HEK293T (cell line): Measurements from ENCODE around the gene CCL14.

Source experiments
- ARNT ChIP-seq: fragments of 450-650 bp; IDR thresholded peaks from 2 replicates; pipeline ENCODE4 v1.6.1; 2017; ENCODE audit warnings: mild to moderate bottlenecking
- TARDBP ChIP-seq: fragments of 450-650 bp; IDR thresholded peaks from 2 replicates; pipeline ENCODE4 v1.6.1; 2016

GRCh38 chr17:35981908-35982330 is 4.6 kb downstream of the CCL14 start:
- TF ChIP-seq ARNT (no peak), TARDBP (no peak)
